Measurements from ENCODE around the gene ASPA. TPM values are rescaled to one million over a fixed set of nuclear protein-coding genes. Genes with fewer than 3 reads are reported as not detected.

ASPA gene
- total and polyA plus RNA-seq, 2 donors (not counting 1 experiment from before 2014, with no cell fraction given) = 1.3 to 5.4 TPM

DNA sequence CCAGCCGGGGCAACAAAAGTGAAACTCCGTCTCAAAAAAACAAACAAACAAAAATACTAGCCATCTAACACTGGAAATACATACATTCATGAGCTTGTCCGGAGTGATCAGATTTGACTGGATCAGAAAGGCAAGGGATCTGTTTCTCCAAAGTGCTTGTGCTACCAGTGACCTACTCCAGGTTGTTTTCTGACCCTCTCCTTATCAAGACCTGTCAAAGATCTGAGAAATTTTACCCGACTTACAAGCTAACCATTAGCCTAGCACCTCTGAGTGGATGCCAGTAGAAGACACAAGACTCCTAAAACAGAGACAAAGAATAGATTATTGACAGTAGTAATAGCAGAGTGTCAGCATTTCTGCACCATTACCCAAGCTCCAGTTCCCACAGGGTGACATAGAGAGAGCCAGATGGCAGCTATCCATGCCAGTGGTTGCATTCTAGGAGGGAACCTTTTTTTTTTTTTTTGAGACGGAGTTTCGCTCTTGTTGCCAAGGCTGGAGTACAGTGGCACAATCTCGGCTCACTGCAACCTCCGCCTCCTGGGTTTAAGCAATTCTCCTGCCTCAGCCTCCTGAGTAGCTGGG lies 9.8 kb downstream of the ASPA start:
- TF ChIP-seq, protein P1, sequence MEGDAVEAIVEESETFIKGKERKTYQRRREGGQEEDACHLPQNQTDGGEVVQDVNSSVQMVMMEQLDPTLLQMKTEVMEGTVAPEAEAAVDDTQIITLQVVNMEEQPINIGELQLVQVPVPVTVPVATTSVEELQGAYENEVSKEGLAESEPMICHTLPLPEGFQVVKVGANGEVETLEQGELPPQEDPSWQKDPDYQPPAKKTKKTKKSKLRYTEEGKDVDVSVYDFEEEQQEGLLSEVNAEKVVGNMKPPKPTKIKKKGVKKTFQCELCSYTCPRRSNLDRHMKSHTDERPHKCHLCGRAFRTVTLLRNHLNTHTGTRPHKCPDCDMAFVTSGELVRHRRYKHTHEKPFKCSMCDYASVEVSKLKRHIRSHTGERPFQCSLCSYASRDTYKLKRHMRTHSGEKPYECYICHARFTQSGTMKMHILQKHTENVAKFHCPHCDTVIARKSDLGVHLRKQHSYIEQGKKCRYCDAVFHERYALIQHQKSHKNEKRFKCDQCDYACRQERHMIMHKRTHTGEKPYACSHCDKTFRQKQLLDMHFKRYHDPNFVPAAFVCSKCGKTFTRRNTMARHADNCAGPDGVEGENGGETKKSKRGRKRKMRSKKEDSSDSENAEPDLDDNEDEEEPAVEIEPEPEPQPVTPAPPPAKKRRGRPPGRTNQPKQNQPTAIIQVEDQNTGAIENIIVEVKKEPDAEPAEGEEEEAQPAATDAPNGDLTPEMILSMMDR (conservative IDR thresholded peaks at IDR 0.05 in 1 of 2, IDR thresholded peaks at IDR 0.05 in 1 of 2; ENCODE audit: low read depth in 1 of 2, low read length in 2 of 2) = no peak
- TF ChIP-seq EZH2 (IDR thresholded peaks at IDR 0.05; ENCODE audit: low read length, missing control alignments) = no peak
- Histone ChIP-seq H3K9ac (ENCODE audit: insufficient read depth, low read length) (no peak overlapping the region), H3K79me2 (ENCODE audit: control insufficient read depth, insufficient read depth, low read length) (no peaks in the 10 kb centered on the region), H2AFZ (ENCODE audit: low read length) (no peak overlapping the region), H3K27me3 (ENCODE audit: control insufficient read depth, insufficient read depth, low read length) (no peaks in the 10 kb centered on the region), H4K20me1 (ENCODE audit: control insufficient read depth, extremely low read depth, insufficient read depth, low read length) (no peaks in the 10 kb centered on the region), H3K4me3 (replicated peaks in 1 of 4; ENCODE audit: control extremely low read depth in 1 of 4, insufficient read depth in 1 of 4, low read depth in 3 of 4, low read length in 4 of 4) (no peak overlapping the region), H3K4me1 (ENCODE audit: control insufficient read depth, extremely low read depth, insufficient read depth, low read length) (no peaks in the 10 kb centered on the region), H3K36me3 (ENCODE audit: control insufficient read depth, insufficient read depth, low read length) (no peaks in the 10 kb centered on the region), H3K27ac (ENCODE audit: insufficient read depth, low read length) (no peak overlapping the region), H3K4me2 (ENCODE audit: extremely low read depth, insufficient read depth, low read length) (no peak overlapping the region), H3K9me3 (ENCODE audit: control insufficient read depth, insufficient read depth, low read depth, low read length) (no peaks in the 10 kb centered on the region)
- no peak for DNase-seq (ENCODE audit: low read depth in 2 of 2)

DNA sequence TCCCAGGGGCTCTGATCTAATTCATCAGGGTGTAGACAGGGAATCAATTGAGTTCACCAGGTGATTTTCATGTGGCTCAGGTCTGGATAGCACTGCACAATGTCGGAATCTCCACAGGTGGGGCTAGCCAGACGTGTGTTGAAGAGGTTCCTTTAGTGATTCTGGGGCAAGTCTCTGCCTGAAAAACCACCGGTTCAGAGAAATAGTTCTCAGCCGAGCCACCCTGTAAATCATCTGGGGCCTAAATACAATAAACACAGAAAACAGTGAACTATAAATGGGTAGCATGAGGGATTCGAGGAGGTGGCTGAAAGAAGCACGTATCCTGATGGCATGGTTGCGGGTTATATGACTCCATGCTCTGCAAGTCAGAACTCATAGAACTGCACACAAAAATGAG lies 21.3 kb downstream of the ASPA start:
- Histone ChIP-seq H3K9me3 (ENCODE audit: control insufficient read depth, insufficient read depth, low read depth, low read length) (no peaks in the 10 kb centered on the region), H3K79me2 (ENCODE audit: control insufficient read depth, insufficient read depth, low read length) (no peaks in the 10 kb centered on the region), H3K4me2 (ENCODE audit: extremely low read depth, insufficient read depth, low read length) (no peak overlapping the region), H3K36me3 (ENCODE audit: control insufficient read depth, insufficient read depth, low read length) (no peaks in the 10 kb centered on the region), H2AFZ (ENCODE audit: low read length) (no peak overlapping the region), H3K27ac (ENCODE audit: insufficient read depth, low read length) (no peak overlapping the region), H3K9ac (ENCODE audit: insufficient read depth, low read length) (no peak overlapping the region), H3K27me3 (ENCODE audit: control insufficient read depth, insufficient read depth, low read length) (no peaks in the 10 kb centered on the region), H3K4me1 (ENCODE audit: control insufficient read depth, extremely low read depth, insufficient read depth, low read length) (no peaks in the 10 kb centered on the region), H4K20me1 (ENCODE audit: control insufficient read depth, extremely low read depth, insufficient read depth, low read length) (no peaks in the 10 kb centered on the region), H3K4me3 (replicated peaks in 1 of 4; ENCODE audit: control extremely low read depth in 1 of 4, insufficient read depth in 1 of 4, low read depth in 3 of 4, low read length in 4 of 4) (no peak overlapping the region)
- DNase-seq (ENCODE audit: low read depth in 2 of 2) = no peak
- TF ChIP-seq, protein P1 (conservative IDR thresholded peaks at IDR 0.05 in 1 of 2, IDR thresholded peaks at IDR 0.05 in 1 of 2; ENCODE audit: low read depth in 1 of 2, low read length in 2 of 2) = no peak
- TF ChIP-seq EZH2 (IDR thresholded peaks at IDR 0.05; ENCODE audit: low read length, missing control alignments) = no peak

DNA sequence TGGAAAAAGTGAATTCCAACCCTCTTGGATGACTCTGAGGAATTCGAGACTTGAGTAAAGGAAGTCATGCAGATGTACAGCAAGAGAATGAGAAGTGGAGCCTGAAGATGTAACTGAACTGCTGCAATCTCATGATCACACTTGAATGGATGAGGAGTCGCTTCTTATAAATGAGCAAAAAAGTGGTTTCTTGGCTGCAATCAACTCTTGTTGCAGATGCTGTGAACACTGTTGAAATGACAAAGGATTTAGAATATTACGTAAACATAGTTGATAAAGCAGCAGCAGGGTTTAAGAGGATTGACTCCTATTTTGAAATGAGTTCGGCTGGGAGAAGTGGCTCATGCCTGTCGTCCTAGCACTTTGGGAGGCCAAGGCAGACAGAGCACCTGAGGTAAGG lies 25.5 kb downstream of the ASPA start:
- no peak overlapping the region for H3K9ac ChIP-seq (ENCODE audit: insufficient read depth, low read length)
- no peaks in the 10 kb centered on the region for H3K4me1 ChIP-seq (ENCODE audit: control insufficient read depth, extremely low read depth, insufficient read depth, low read length)
- peak in 1 of 2 donors; percentile 3 for DNase-seq (ENCODE audit: low read depth in 2 of 2)
- no peak overlapping the region for H3K4me3 ChIP-seq (replicated peaks in 1 of 4; ENCODE audit: control extremely low read depth in 1 of 4, insufficient read depth in 1 of 4, low read depth in 3 of 4, low read length in 4 of 4)
- no peak overlapping the region for H3K4me2 ChIP-seq (ENCODE audit: extremely low read depth, insufficient read depth, low read length)
- H3K36me3 ChIP-seq (ENCODE audit: control insufficient read depth, insufficient read depth, low read length) = no peaks in the 10 kb centered on the region
- H3K27ac ChIP-seq (ENCODE audit: insufficient read depth, low read length) = no peak overlapping the region
- H3K79me2 ChIP-seq (ENCODE audit: control insufficient read depth, insufficient read depth, low read length) = no peaks in the 10 kb centered on the region
- H2AFZ ChIP-seq (ENCODE audit: low read length) = no peak overlapping the region
- H3K27me3 ChIP-seq (ENCODE audit: control insufficient read depth, insufficient read depth, low read length) = no peaks in the 10 kb centered on the region
- no peaks in the 10 kb centered on the region for H4K20me1 ChIP-seq (ENCODE audit: control insufficient read depth, extremely low read depth, insufficient read depth, low read length)
- TF ChIP-seq, protein P1 (conservative IDR thresholded peaks at IDR 0.05 in 1 of 2, IDR thresholded peaks at IDR 0.05 in 1 of 2; ENCODE audit: low read depth in 1 of 2, low read length in 2 of 2) = no peak
- TF ChIP-seq EZH2 (IDR thresholded peaks at IDR 0.05; ENCODE audit: low read length, missing control alignments) = no peak
- no peaks in the 10 kb centered on the region for H3K9me3 ChIP-seq (ENCODE audit: control insufficient read depth, insufficient read depth, low read depth, low read length)
